ENCODE measurements around the gene TSPAN2.

The TSPAN2 gene

DNA sequence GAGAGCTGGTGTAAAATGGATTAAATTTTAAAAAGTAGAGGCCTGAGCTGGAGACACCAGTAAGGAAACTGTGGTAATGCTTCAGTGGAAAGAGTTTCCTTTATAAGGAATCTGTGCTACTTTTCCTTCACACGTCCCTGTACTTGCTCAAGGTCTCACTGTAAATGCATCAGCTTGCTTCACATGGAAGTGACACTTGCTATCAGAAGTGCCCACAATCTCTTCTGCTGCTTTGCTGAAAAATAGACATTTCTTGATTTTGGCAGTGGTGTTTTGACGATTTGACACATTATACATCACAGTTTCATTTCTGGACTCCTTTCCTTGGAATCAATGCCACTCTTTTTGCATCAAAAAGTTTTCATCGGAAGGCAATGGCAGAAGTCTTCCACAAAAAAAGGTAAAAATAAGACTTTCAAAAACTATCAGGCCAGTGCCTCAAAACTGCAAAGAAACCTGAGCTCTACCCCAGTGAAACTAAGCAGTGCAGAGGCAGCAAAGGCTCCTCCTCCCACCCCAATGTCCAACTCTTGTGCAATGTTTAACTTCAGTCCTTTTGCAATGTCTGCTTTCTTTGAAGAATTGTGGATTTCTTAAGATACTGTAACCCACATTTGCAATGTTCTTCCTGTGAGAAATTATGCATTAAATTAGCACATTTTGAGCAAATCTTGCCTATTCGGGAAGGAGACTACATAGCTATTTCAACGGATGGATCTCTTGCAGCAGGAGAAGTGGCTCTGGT, 18.4 kb upstream of the TSPAN2 start:
- TF ChIP-seq, protein P1, sequence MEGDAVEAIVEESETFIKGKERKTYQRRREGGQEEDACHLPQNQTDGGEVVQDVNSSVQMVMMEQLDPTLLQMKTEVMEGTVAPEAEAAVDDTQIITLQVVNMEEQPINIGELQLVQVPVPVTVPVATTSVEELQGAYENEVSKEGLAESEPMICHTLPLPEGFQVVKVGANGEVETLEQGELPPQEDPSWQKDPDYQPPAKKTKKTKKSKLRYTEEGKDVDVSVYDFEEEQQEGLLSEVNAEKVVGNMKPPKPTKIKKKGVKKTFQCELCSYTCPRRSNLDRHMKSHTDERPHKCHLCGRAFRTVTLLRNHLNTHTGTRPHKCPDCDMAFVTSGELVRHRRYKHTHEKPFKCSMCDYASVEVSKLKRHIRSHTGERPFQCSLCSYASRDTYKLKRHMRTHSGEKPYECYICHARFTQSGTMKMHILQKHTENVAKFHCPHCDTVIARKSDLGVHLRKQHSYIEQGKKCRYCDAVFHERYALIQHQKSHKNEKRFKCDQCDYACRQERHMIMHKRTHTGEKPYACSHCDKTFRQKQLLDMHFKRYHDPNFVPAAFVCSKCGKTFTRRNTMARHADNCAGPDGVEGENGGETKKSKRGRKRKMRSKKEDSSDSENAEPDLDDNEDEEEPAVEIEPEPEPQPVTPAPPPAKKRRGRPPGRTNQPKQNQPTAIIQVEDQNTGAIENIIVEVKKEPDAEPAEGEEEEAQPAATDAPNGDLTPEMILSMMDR (IDR thresholded peaks at IDR 0.05; ENCODE audit: borderline replicate concordance, control extremely low read depth, extremely low read depth, insufficient read depth, missing control alignments): no peak
- in situ Hi-C loops (cut with MboI; ENCODE audit: low sequenced_read_pairs, unreplicated experiment): loop anchor here (10.0 kb wide), 1 partner anchor 123 kb away; no protein-coding TSS in a partner anchor

DNA sequence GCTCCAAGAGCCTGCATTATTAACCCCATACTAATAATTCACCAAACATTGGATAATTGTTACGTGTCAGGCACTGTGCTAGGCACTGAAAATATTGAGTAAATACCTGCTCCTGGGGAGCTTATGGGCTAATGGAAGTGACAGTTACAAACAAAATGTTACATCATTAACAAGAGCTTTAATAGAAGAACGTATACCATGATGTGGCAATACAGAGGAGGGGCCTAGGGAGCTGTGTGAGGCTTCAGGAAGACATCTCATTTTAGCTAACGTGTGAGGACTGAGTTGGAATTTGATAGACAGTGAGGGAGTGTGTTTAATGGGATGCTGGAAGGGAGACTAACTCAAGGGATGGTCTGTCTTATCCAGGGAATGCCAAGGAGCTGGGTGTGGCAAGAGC, 16.5 kb upstream of the TSPAN2 start:
- no peak for DNase-seq (ENCODE audit: low spot score)
- in situ Hi-C loops (cut with MboI; ENCODE audit: low sequenced_read_pairs, unreplicated experiment): loop anchor here (10.0 kb wide), 1 partner anchor 121 kb away; no protein-coding TSS in a partner anchor
- TF ChIP-seq, protein P1 (IDR thresholded peaks at IDR 0.05; ENCODE audit: borderline replicate concordance, control extremely low read depth, extremely low read depth, insufficient read depth, missing control alignments): no peak

More for the DNA sequence above, 18.4 kb upstream of the TSPAN2 start:
- no peak for DNase-seq (ENCODE audit: low spot score)

DNA sequence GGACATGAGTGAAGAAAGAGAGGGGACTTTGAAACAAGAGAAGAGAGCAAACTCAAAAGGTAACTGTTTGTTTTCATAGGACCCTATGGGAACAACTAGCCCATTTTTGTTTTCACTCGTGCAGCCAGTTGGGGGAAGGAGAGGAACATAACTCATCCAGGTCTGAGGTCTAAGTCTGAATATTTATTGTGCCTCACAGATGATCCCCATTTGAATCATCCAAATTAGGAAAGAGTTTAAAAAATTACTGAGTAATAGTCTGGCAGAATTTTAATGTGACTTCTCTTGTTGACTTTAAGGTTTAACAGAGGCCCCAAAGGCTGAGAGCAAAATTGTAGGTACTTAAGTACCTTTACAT, 10.4 kb upstream of the TSPAN2 start:
- no peak for DNase-seq (ENCODE audit: low spot score)
- in situ Hi-C loops (cut with MboI; ENCODE audit: low sequenced_read_pairs, unreplicated experiment): loop anchor here (10.0 kb wide), 1 partner anchor 115 kb away; no protein-coding TSS in a partner anchor
- TF ChIP-seq, protein P1 (IDR thresholded peaks at IDR 0.05; ENCODE audit: borderline replicate concordance, control extremely low read depth, extremely low read depth, insufficient read depth, missing control alignments): no peak

DNA sequence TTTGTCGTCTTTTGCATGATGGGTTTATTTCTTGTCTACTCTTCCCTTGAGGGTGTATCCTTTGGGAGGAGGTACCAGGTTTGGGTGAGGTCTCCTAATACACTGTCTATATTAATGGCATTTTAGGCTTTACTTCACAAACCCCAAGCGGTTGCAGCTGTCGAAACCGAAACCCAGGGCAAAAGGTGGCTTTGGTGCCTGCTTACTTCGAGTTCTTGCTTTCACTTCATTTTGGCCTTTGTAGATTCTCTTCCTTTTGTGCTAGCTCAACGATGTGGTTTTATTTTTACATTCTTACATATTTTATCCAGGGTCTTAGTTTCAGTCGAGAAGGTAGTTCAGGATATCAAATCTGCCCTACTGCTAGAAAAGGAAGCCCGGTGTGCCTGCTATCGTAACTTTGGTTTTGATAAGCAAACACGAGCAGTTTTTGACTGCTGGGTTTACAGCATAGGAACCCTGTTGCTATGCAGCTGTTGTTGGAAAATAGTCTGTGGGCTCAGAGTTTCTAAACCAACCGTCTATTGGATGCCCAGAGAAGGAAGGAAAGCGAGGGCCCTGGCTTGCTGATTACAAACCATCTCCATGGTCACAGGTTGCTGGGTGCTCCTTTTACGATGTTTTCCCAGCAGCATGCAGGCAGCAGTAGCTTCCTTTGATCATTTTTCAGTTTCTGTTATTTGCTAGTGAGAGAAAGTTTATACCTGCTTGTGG, 9.8 kb upstream of the TSPAN2 start:
- DNase-seq (ENCODE audit: low spot score): no peak
- in situ Hi-C loops (cut with MboI; ENCODE audit: low sequenced_read_pairs, unreplicated experiment): no loop called here
- TF ChIP-seq, protein P1 (IDR thresholded peaks at IDR 0.05; ENCODE audit: borderline replicate concordance, control extremely low read depth, extremely low read depth, insufficient read depth, missing control alignments): no peak

DNA sequence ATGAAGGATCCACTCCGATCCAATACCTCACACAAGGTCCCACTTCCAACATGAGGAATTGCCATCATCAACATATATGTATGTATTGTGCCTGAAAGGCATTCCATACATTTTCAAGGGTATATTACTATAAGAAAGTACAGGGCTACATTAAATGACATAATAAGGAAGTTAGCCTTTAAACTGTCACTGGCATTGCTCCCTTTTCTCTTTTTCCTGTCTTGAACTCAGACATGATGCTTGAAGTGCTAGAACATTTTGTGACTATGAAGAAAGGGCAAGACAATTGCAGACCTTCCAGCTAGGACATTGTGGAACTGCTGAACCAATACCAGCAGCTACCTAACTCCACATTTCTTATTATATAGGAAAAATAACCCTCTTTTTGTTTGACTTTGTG, 2.9 kb upstream of the TSPAN2 start:
- in situ Hi-C loops (cut with MboI; ENCODE audit: low sequenced_read_pairs, unreplicated experiment): no loop called here
- TF ChIP-seq, protein P1 (IDR thresholded peaks at IDR 0.05; ENCODE audit: borderline replicate concordance, control extremely low read depth, extremely low read depth, insufficient read depth, missing control alignments): no peak
- no peak for DNase-seq (ENCODE audit: low spot score)

DNA sequence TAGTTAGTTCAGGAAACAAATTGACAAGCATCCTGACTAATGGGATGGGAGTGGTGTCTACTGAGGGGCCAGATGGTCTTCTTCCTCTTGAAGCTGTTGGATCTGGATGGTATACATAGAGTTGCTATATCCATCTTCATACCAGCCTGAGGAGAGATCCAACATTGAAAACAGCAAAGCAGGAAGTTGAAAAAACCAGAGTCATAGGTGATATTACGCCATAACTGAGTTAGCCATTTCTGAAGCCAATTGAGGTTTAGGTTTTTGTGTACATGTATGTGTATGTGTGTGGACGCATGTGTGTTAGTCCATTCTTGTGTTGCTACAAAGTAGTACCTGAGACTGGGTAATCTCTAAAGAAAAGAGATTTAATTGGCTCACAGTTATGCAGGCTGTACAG, 2.3 kb upstream of the TSPAN2 start:
- DNase-seq (ENCODE audit: low spot score): no peak
- in situ Hi-C loops (cut with MboI; ENCODE audit: low sequenced_read_pairs, unreplicated experiment): no loop called here
- TF ChIP-seq, protein P1 (IDR thresholded peaks at IDR 0.05; ENCODE audit: borderline replicate concordance, control extremely low read depth, extremely low read depth, insufficient read depth, missing control alignments): no peak

All from GM13976 (cell line).